Daoy (cell line): ENCODE data around the gene SAMM50. TPM values are rescaled to one million over a fixed set of nuclear protein-coding genes. Genes with fewer than 3 reads are reported as not detected.

ENCODE experiments used
- DNase-seq: peaks from one replicate; pipeline ENCODE4 v3.0.0-alpha.2; 2015; ENCODE audit warnings: low read depth
- total RNA-seq: library from RNA; depleted of rRNA; stranded (reverse); fragments of >200 nt; shearing (Covaris generic); gene quantifications from 2 replicates; pipeline ENCODE4 v1.2.3, GENCODE V29; 2014; rRNA removed

The SAMM50 gene
- total RNA-seq, 1 experiment from 2014 or later = 56.7 TPM

- DNase-seq = no peak
Observed at GRCh38 chr22:44028091-44028490, 72.8 kb downstream of the SAMM50 start.

DNA sequence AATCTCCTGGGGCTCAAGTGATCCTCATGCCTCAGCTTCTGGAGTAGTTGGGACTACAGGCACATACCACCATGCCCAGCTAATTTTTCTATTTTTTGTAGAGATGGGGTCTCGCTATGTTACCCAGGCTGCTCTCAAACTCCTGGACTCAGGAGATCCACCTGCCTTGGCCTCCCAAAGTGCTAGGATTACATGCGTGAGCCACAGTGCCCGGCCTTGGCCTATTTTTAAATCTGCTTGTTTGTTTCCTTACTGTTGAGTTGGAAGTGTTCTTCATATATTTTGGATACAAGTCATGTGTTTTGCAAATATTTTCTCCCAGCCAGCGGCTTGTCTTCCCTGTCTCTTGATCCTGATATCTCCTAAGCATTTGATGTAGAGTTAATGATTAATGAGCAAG is 73.8 kb downstream of the SAMM50 start:
- no peak for DNase-seq

- DNase-seq = no peak
Observed at GRCh38 chr22:44030051-44030701, 74.9 kb downstream of the SAMM50 start.

- no peak for DNase-seq
Observed at GRCh38 chr22:44030702-44031082, 75.5 kb downstream of the SAMM50 start.

DNA sequence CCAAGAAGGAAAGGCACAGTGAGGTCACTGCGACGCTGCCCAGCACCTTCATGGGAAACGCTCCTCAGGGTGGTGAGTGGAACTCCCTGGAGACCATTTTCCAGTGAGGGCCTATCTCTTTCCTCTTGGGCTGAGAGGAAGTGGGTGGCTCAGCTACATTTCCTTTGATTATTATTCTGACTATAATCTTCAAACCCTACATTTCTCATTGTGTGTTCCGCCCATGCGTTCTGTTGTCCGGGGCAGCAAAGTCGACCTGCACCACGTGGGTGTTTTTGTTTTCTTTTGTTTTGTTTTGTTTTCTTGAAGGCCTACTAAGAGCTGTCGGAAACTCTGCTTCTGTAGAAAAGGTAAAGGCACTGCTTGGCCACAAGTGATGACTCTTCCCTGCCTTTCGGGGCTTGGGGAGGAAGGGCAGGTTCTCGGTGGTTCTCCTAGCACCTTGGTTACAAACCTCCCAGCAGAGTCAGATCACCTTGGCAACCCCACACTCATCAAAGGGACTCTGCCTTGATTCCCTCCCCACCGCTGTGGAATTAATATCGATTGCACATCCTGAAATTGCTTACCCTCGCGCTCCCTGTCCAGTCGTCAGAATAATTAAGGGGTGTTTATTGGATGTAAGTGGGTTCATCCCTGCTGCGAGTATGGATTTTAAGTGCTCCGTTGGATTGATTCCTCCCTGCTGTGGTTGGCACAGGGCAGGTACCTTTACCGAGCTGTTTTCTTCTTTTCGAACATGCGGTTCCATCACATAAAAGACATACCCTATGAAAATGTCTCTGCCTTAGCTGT is 76.1 kb downstream of the SAMM50 start:
- no peak for DNase-seq

DNA sequence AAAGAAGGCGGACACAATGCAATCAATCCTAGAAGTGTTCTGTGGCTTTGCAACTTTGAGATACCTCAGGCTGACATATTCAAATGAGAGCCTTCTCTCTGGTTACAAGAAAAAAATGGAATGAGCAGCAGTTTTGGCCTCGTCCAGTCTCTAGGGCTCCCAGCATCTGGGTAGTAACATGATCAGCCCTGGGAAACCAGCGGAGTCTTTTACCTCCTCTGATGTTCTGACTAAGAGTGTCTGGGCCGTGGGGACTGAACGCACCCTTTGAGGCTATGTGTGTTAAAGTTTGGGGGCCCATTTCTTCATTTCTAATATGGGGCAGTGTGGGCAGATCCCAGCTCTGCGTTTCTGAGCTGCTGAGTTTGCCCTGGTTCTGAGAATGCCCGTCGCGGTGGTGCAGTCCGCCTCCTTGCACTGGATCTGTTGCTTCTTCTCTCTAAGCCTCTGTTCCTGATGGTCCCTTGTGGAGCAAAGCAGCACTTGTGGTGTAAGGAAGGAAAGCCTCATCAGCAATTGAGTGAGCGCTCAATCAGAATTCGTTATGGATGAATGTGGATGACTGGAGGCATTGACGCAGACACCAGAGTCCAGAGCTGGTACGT is 77.0 kb downstream of the SAMM50 start:
- peak; percentile 22 for DNase-seq

DNA sequence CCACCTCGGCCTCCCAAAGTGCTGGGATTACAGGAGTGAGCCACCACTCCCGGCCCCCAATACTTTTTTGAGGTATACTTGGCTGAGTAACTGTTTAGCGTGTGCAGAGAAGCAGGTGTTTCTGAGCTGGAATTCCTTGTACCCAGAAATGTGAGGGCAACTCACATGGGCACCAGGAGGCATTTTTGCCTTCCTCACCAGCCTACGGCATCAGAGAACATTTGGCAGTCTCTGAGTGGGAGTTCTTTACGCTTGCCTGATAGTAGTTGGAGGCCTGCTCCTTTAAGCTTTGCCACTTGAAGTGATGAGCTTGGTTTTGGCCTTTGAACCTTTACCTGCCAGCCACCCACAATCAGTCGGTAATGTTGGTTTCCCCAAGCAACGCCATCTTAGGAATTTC is 78.0 kb downstream of the SAMM50 start:
- DNase-seq = no peak

DNA sequence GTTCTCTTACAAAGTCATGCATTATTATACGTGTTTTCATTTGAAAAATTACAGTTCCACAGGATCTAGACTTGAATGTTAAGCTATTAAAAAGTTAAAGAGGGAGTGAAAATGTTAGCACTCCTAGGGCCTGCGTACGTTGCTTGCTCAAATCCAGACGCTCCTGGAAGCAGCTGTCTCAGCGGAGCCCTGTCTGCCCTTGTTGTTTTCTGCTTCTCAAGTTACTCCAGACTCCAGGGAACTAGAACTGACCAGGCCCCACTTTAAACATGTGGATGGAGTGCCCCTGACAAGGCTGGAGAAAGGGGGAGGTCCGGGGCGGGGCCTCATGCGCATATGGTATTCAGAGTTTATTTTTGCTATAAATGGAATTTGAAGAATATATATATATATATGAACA is 78.5 kb downstream of the SAMM50 start:
- DNase-seq = no peak

DNA sequence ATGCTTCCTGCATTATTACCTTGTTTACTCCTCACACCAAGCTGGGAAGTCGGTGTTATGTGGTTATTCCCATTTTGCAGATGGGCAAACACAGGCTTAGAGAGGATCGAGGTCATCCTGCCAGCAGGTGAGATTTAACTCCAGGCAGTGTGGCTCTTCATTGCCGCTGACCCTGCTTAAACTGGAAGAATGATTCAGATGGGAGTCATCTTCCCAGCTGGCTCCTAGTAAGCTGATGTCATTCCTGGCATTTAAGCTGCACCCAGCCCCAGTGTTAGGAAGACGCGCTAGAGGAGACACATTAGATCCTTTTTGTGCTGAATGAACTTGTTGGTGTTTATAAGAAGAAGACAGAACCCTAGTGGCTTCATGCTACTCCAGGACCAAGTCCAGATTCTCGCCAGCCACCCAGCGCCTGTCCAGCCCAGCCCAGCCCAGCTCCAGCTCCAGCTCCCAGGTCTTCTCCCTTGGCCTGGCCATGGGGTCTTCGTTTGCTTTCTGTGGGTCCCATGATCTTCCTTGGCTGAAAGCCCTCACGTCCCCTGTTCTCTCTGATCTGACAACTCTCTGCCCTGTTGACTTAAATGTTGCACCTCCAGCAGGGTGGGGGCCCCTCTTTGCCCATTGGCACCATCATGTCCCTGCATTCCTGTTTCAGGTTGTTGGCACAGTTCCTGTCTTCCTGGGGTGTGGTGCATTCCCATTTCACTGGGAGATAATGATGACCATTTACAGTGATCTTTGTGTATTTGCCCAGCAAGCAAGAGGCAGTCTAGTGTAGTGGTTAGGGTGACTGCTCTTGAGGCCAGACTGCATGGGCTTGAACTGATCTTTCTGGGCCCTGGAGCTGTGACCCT is 82.5 kb downstream of the SAMM50 start:
- DNase-seq = peak; percentile 91

DNA sequence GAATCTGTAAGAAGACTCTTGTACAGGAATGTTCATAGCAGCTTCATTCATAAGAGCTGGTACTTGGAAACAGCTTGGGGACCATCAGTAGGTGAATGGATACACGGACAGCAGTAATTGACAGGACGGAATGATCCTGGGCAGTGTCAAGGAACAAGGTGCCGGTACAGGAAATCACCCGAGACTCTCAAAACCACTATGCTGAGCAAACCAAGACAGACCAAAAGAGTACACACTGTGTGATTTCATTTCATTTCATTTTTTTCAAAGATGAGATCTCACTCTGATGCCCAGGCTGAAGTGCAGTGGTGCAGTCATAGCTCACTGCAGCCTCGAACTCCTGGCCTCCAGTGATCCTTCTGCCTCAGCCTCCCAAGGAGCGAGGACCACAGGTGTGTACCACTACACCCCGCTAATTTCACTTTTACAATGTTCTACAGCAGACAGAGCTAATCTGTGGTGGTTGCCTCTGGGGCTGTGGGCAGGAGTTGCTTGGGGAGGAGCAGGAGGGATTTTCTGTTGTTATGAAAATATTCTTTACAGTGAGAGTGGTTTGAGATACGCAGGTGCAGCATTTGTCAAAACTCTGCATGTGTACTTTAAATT is 84.4 kb downstream of the SAMM50 start:
- DNase-seq = no peak

DNA sequence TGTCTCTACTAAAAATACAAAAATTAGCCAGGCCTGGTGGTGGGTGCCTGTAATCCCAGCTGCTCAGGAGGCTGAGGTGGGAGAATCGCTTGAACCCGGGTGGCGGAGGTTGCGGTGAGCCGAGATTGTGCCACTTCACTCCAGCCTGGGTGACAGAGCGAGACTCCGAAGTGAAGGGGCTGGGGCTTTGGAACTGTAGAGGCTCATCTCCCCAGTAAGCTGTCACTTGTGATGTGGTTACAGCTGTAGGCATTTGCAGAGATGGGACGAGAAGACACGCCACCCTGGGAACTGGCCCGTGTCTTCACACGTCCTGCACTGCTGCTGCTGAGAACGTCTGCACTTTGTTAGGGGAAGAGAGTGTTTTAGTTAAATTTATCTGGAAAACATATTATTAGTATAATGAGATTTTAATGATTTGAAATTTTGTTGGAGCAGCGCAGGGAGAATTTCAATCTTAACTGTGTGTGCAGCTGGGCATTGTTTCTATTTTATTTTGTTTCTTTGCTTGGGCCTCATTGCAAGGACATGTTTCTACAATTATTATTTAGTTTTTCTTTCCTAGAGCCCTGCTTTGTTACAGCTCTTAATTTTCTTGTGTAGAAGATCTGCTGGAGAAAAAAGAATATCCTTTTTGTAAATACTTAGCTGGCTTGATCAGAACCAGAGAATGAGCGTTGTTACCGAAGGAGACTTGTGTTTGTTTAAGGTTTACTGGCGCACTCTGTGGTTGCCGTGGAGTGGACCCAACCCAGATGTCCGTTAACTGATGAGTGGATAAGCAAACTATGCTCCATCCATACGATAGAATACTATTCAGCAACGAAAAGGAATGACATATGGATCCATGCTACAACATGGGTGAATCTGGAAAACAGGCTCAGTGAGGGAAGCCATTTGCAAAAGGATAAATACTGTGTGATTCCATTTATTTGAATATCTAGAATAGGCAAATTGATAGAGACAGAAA is 87.3 kb downstream of the SAMM50 start:
- no peak for DNase-seq

DNA sequence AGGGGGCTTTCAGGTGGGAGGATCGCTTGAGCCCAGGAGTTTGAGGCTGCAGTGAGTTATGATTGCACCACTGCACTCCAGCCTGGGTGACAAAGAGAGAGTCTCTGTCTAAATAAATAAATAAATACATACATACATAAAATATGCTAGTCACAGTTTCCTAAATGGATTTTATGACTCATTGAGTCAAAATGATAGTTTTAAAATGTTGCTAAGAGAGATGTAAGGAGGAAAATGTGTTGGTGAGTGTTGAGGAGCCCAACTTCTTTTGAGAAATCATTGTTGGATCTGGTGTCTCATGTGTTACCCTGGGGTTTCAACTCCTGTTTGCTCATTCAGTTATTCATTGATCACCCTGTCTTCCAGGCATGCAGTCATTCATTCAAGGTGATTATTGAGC is 89.9 kb downstream of the SAMM50 start:
- DNase-seq = no peak

Other genes starting within 250 kb of the SAMM50 start
- gene EFCAB6, start 143.1 kb upstream of the SAMM50 start, total RNA-seq = 2.6 and 3.1 TPM in 2 replicates
- gene SULT4A1, start 92.9 kb upstream of the SAMM50 start, total RNA-seq = 1.0 and 2.2 TPM in 2 replicates
- not detected in 2 replicates for gene PNPLA5, start 63.4 kb upstream of the SAMM50 start, total RNA-seq
- gene PNPLA3, start 31.6 kb upstream of the SAMM50 start, total RNA-seq = 1.4 and 4.2 TPM in 2 replicates
- gene PARVB, start 68.9 kb downstream of the SAMM50 start, total RNA-seq = 29.7 and 63.5 TPM in 2 replicates
- gene PARVG, start 225.5 kb downstream of the SAMM50 start, total RNA-seq = 9.0 and 9.5 TPM in 2 replicates